ENCODE data around the gene ANGPTL4. TPM values are rescaled to one million over a fixed set of nuclear protein-coding genes. Genes with fewer than 3 reads are reported as not detected.
"Not testable (repeated sequence)": the region's sequence is repeated elsewhere in the genome, so short reads cannot be mapped to it uniquely, and the experiment has no call there.

Gene ANGPTL4
- polyA plus RNA-seq, 1 donor from 2014 or later = not detected

- peaks cover 5% of the 10 kb centered on the region for H3K36me3 Mint-ChIP-seq
- H3K4me3 Mint-ChIP-seq = peak within 1 kb of the TSS; percentile 68 to 93 (median 80)
- no peaks in the 10 kb centered on the region for H3K9me3 Mint-ChIP-seq
- H3K4me1 Mint-ChIP-seq = peaks cover 0 to 5% (median 0%) of the 10 kb centered on the region in 3 donors
- H3K27me3 Mint-ChIP-seq = peaks cover 36% of the 10 kb centered on the region
- peak within 1 kb of the TSS in 2 of 3 donors; percentile 35 to 59 for H3K27ac Mint-ChIP-seq
Measured at GRCh38 chr19:8342684-8343482, 21.1 kb upstream of the ANGPTL4 start, which contains the start of gene KANK3. TSS of gene KANK3 (minus strand) at chr19:8343262. CDS start at chr19:8337828, 5,434 bp downstream.

GRCh38 chr19:8343483-8343844, 20.5 kb upstream of the ANGPTL4 start:
- Mint-ChIP-seq H3K9me3 (no peaks in the 10 kb centered on the region), H3K27me3 (peaks cover 33% of the 10 kb centered on the region), H3K27ac (peak overlapping the region in 1 of 3 donors; percentile 35)

GRCh38 chr19:8349629-8350372, 14.2 kb upstream of the ANGPTL4 start:
- H3K9me3 Mint-ChIP-seq, H3K36me3 Mint-ChIP-seq, H3K4me1 Mint-ChIP-seq, H3K27ac Mint-ChIP-seq, H3K4me3 Mint-ChIP-seq: not testable (repeated sequence)
- H3K27me3 Mint-ChIP-seq = peaks cover 11% of the 10 kb centered on the region

More at GRCh38 chr19:8343483-8343844, 20.5 kb upstream of the ANGPTL4 start:
- Mint-ChIP-seq H3K4me1 (peaks cover 0 to 5% (median 0%) of the 10 kb centered on the region in 3 donors), H3K4me3 (peak overlapping the region; percentile 68 to 93 (median 78)), H3K36me3 (peaks cover 3% of the 10 kb centered on the region)

GRCh38 chr19:8352134-8352827, 11.7 kb upstream of the ANGPTL4 start:
- Mint-ChIP-seq H3K4me1 (peaks cover 2 to 4% (median 3%) of the 10 kb centered on the region in 3 donors), H3K4me3 (no peak overlapping the region), H3K27me3 (peaks cover 9% of the 10 kb centered on the region), H3K27ac (no peak overlapping the region), H3K36me3 (no peaks in the 10 kb centered on the region), H3K9me3 (peaks cover 0 to 6% (median 4%) of the 10 kb centered on the region in 3 donors)

- H3K36me3 Mint-ChIP-seq, H3K27me3 Mint-ChIP-seq, H3K4me3 Mint-ChIP-seq, H3K4me1 Mint-ChIP-seq, H3K27ac Mint-ChIP-seq, H3K9me3 Mint-ChIP-seq: not testable (repeated sequence)
Measured at GRCh38 chr19:8352845-8353244, 11.1 kb upstream of the ANGPTL4 start.

GRCh38 chr19:8355631-8356402, 8.1 kb upstream of the ANGPTL4 start:
- H3K27me3 Mint-ChIP-seq = peaks cover 5% of the 10 kb centered on the region
- H3K27ac Mint-ChIP-seq = no peak overlapping the region
- H3K4me3 Mint-ChIP-seq = no peak overlapping the region
- H3K36me3 Mint-ChIP-seq = no peaks in the 10 kb centered on the region
- H3K9me3 Mint-ChIP-seq = peaks cover 0 to 6% (median 4%) of the 10 kb centered on the region in 3 donors
- peaks cover 2 to 4% (median 2%) of the 10 kb centered on the region in 3 donors for H3K4me1 Mint-ChIP-seq

- Mint-ChIP-seq H3K4me3 (no peak overlapping the region), H3K27ac (peak overlapping the region in 1 of 3 donors; percentile 26), H3K9me3 (peaks cover 0 to 6% (median 4%) of the 10 kb centered on the region in 3 donors), H3K36me3 (no peaks in the 10 kb centered on the region), H3K27me3 (peaks cover 7% of the 10 kb centered on the region), H3K4me1 (peaks cover 2 to 4% (median 2%) of the 10 kb centered on the region in 3 donors)
Measured at GRCh38 chr19:8357007-8357521, 6.9 kb upstream of the ANGPTL4 start.

- Mint-ChIP-seq H3K4me1 (peaks cover under 1 to 1% (median under 1%) of the 10 kb centered on the region in 3 donors), H3K27ac (no peak overlapping the region), H3K36me3 (no peaks in the 10 kb centered on the region), H3K27me3 (peaks cover 17% of the 10 kb centered on the region), H3K4me3 (no peak overlapping the region), H3K9me3 (peaks cover 0 to 6% (median 4%) of the 10 kb centered on the region in 3 donors)
Measured at GRCh38 chr19:8358948-8359347, 5.0 kb upstream of the ANGPTL4 start.

- Mint-ChIP-seq H3K4me1 (peaks cover 0 to 3% (median 0%) of the 10 kb centered on the region in 3 donors), H3K9me3 (peaks cover 0 to 6% (median 4%) of the 10 kb centered on the region in 3 donors), H3K27me3 (peaks cover 20% of the 10 kb centered on the region), H3K4me3 (no peak overlapping the region), H3K27ac (no peak overlapping the region), H3K36me3 (no peaks in the 10 kb centered on the region)
Measured at GRCh38 chr19:8360196-8360595, 3.8 kb upstream of the ANGPTL4 start.

GRCh38 chr19:8361921-8362793, 1.8 kb upstream of the ANGPTL4 start:
- Mint-ChIP-seq H3K27ac (no peak overlapping the region), H3K4me3 (no peak overlapping the region), H3K27me3 (peaks cover 37% of the 10 kb centered on the region), H3K4me1 (peaks cover 0 to 3% (median 0%) of the 10 kb centered on the region in 3 donors), H3K36me3 (no peaks in the 10 kb centered on the region), H3K9me3 (no peaks in the 10 kb centered on the region)

GRCh38 chr19:8366121-8366581, 2.2 kb downstream of the ANGPTL4 start:
- Mint-ChIP-seq H3K4me3 (peak overlapping the region in 1 of 4 donors; percentile 73), H3K27ac (peak overlapping the region in 1 of 3 donors; percentile 23), H3K27me3 (peaks cover 45% of the 10 kb centered on the region), H3K36me3 (no peaks in the 10 kb centered on the region), H3K9me3 (no peaks in the 10 kb centered on the region), H3K4me1 (peaks cover 0 to 3% (median 0%) of the 10 kb centered on the region in 3 donors)

GRCh38 chr19:8366961-8367326, 3.0 kb downstream of the ANGPTL4 start:
- Mint-ChIP-seq H3K4me1 (peaks cover 0 to 3% (median 1%) of the 10 kb centered on the region in 3 donors), H3K9me3 (no peaks in the 10 kb centered on the region), H3K27ac (peak overlapping the region in 1 of 3 donors; percentile 23), H3K36me3 (no peaks in the 10 kb centered on the region), H3K27me3 (peaks cover 41% of the 10 kb centered on the region), H3K4me3 (no peak overlapping the region)

- Mint-ChIP-seq H3K4me1 (peaks cover 0 to 3% (median 1%) of the 10 kb centered on the region in 3 donors), H3K4me3 (no peak overlapping the region)
Measured at GRCh38 chr19:8367327-8368001, 3.5 kb downstream of the ANGPTL4 start.

More at GRCh38 chr19:8367327-8368001, 3.5 kb downstream of the ANGPTL4 start:
- Mint-ChIP-seq H3K27me3 (peaks cover 39% of the 10 kb centered on the region), H3K27ac (no peak overlapping the region), H3K36me3 (no peaks in the 10 kb centered on the region), H3K9me3 (no peaks in the 10 kb centered on the region)

All from IgD-negative memory B cell (primary cell).